Neural progenitor cell (in vitro differentiated cells): ENCODE results near the gene BICD1.

Experiments used
- CTCF ChIP-seq: fragments of 200-600 bp; sonication (generic); IDR thresholded peaks from 2 replicates; pipeline ENCODE4 v1.5.1; 2017; ENCODE audit warnings: antibody characterized with exemption, mild to moderate bottlenecking
- EZH2 ChIP-seq: fragments of 200-600 bp; sonication (generic); IDR thresholded peaks from 2 replicates; pipeline ENCODE4 v1.6.1; 2017; ENCODE audit warnings: antibody characterized with exemption, mild to moderate bottlenecking, moderate library complexity

DNA sequence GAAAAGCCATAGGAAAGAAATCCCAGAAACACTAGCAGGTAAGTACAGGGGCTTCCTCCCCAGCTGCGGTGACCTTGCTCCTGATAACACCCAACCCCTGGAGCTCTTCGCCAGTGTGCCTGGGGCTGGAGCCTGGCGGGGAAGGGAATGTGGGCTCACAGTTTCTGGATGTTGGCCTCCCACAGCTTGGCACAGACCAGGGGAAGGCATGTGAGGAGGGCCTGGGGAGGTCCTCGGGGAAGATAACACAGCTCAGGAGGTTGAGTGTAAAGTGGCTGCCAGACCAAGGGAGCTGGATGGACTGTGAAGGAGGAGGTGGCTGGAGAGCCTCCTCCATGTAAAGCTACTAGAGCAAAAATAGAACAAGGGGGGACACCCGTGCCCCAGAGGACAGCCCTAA is 120.1 kb downstream of the BICD1 start:
- TF ChIP-seq CTCF (no peak), EZH2 (no peak)
